ENCODE measurements around the gene TTC12.

DNA sequence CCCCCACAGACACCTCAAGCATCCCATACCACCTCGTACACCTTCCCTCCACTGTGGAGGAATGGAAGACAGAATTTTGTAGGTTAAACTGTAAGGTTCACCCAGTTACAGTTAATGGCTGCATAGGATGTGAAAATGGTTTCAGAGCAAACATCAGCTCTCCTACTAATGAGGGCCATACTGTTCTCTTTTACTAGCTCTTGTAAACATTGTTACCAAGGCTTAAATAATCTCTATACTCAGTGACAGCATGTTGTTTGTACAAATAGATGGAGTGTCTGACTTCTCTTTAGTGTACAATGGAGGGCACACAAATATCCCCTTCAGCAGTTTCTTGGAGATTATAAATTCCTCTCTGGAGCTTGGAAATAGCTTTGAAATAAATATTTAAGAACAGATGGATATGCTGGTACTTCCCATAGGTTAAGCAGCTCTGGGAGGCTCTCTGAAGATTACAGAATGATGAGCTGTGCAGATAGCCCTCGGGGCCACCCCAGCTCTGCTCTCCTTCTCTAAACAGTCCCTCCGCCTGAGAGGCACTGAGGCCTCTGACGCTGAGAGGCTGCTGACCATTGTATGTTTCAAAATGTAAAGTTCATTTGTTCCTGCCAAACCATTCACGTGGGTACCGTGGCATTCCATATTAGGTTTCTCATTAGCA is 25.7 kb downstream of the TTC12 start:
- TF ChIP-seq, protein P1, sequence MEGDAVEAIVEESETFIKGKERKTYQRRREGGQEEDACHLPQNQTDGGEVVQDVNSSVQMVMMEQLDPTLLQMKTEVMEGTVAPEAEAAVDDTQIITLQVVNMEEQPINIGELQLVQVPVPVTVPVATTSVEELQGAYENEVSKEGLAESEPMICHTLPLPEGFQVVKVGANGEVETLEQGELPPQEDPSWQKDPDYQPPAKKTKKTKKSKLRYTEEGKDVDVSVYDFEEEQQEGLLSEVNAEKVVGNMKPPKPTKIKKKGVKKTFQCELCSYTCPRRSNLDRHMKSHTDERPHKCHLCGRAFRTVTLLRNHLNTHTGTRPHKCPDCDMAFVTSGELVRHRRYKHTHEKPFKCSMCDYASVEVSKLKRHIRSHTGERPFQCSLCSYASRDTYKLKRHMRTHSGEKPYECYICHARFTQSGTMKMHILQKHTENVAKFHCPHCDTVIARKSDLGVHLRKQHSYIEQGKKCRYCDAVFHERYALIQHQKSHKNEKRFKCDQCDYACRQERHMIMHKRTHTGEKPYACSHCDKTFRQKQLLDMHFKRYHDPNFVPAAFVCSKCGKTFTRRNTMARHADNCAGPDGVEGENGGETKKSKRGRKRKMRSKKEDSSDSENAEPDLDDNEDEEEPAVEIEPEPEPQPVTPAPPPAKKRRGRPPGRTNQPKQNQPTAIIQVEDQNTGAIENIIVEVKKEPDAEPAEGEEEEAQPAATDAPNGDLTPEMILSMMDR (IDR thresholded peaks at IDR 0.05; ENCODE audit: extremely low read depth in 1 of 2, insufficient read depth in 1 of 2, low read depth in 1 of 2, low read length in 2 of 2) = no peak
- TF ChIP-seq POLR2AphosphoS5 (IDR thresholded peaks at IDR 0.05; ENCODE audit: insufficient read depth, low read depth, low read length) = no peak
- no peak for TF ChIP-seq POLR2A (IDR thresholded peaks at IDR 0.05; ENCODE audit: low read depth, low read length)
- no peak for TF ChIP-seq EZH2 (IDR thresholded peaks at IDR 0.05; ENCODE audit: borderline replicate concordance, low read depth, low read length, severe bottlenecking)
- no peak for TF ChIP-seq MYC (IDR thresholded peaks at IDR 0.05; ENCODE audit: low read depth, low read length)
- TF ChIP-seq, protein P2, sequence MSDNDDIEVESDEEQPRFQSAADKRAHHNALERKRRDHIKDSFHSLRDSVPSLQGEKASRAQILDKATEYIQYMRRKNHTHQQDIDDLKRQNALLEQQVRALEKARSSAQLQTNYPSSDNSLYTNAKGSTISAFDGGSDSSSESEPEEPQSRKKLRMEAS (IDR thresholded peaks at IDR 0.05; ENCODE audit: insufficient read depth, insufficient read length) = no peak
